OCI-LY3 (cell line): ENCODE results near the gene PNPLA7.

Source experiments
- EZH2phosphoT487 ChIP-seq: fragments of 200-600 bp; shearing (Covaris generic); IDR thresholded peaks from 2 replicates; pipeline ENCODE4 v1.6.1; 2018; ENCODE audit warnings: antibody characterized with exemption, mixed run types, low read depth
- TF ChIP-seq, protein P1 (sequence below): fragments of 200-600, 300-600 bp; sonication (generic); IDR thresholded peaks from 2 replicates; pipeline ENCODE4 v1.5.1; 2014; ENCODE audit warnings: antibody characterized with exemption, low read length, low read depth

DNA sequence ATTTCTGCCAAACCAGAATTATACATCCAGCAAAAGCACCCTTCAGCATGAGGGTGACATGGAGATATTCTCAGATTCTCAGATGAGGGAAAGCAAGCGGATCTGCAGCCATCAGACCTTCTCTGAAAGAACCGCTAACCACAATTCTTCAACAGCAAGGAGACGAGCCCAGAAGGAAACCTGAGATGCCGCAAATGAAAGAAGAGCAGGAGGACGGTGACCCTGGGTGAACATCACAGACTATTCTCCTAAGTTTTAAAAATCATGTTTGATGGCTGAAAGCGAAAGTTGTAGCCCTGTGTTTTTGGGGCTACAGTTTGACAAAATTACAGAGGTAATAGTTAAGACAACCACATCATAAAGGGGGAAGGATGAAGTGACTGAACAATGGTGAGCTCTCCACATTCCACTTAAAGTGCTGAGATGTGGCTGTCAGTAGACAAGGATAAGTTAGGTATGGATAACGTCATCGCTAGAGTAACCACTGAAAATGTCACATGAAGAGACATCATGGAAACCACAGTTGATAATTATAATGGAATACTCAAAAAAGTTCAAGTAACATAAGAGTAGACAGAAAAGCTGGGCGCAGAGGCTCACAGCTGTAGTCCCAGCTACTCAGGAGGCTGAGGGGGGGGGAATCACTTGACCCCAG, 59.5 kb downstream of the PNPLA7 start:
- TF ChIP-seq, protein P1, sequence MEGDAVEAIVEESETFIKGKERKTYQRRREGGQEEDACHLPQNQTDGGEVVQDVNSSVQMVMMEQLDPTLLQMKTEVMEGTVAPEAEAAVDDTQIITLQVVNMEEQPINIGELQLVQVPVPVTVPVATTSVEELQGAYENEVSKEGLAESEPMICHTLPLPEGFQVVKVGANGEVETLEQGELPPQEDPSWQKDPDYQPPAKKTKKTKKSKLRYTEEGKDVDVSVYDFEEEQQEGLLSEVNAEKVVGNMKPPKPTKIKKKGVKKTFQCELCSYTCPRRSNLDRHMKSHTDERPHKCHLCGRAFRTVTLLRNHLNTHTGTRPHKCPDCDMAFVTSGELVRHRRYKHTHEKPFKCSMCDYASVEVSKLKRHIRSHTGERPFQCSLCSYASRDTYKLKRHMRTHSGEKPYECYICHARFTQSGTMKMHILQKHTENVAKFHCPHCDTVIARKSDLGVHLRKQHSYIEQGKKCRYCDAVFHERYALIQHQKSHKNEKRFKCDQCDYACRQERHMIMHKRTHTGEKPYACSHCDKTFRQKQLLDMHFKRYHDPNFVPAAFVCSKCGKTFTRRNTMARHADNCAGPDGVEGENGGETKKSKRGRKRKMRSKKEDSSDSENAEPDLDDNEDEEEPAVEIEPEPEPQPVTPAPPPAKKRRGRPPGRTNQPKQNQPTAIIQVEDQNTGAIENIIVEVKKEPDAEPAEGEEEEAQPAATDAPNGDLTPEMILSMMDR, result no peak
- TF ChIP-seq EZH2phosphoT487, result no peak
